A673 (cell line): Measurements from ENCODE around the gene RBBP5. TPM values are rescaled to one million over a fixed set of nuclear protein-coding genes. Genes with fewer than 3 reads are reported as not detected.

Source experiments
- BruUV-seq: library from RNA; stranded (reverse); fragments of 400-500 nt; replicated peaks from 2 replicates; lab custom pipeline; 2021; lab: Mats Ljungman, UMichigan
- CTCF ChIA-PET: fragments of 300-600 bp; sonication (Branson Sonifier 250); formaldehyde crosslinking; loops from one replicate; lab custom pipeline; 2022; ENCODE audit warnings: antibody characterized with exemption; lab: Charles Lee
- POLR2A ChIA-PET: fragments of 300-600 bp; sonication (Branson Sonifier 250); formaldehyde crosslinking; loops from one replicate; lab custom pipeline; 2022; ENCODE audit warnings: antibody characterized with exemption; ENCODE audit not compliant: low non-redundant PET; lab: Charles Lee
- DNase-seq: peaks from one replicate; pipeline ENCODE4 v3.0.0-alpha.2; 2015; ENCODE audit warnings: low spot score
- H3K27ac ChIP-seq: fragments of 200-600 bp; sonication (generic); 2 replicates; pipeline ENCODE4 v1.5.1; 2016; ENCODE audit warnings: mixed run types, low read depth, mild to moderate bottlenecking, mixed read lengths, antibody characterized with exemption, low read length; ENCODE audit not compliant: poor library complexity, severe bottlenecking
- H3K27me3 ChIP-seq: fragments of 200-600 bp; sonication (generic); replicated peaks from 2 replicates; pipeline ENCODE4 v1.6.1; 2017; ENCODE audit warnings: mixed run types, low read depth, mild to moderate bottlenecking, mixed read lengths, antibody characterized with exemption, low read length; ENCODE audit not compliant: insufficient read depth, poor library complexity
- H3K36me3 ChIP-seq: fragments of 200-600 bp; sonication (generic); 2 replicates; pipeline ENCODE4 v1.6.1; 2016; ENCODE audit warnings: mixed run types, mild to moderate bottlenecking, mixed read lengths, antibody characterized with exemption, low read length; ENCODE audit not compliant: insufficient read depth, poor library complexity, severe bottlenecking
- H3K4me1 ChIP-seq: fragments of 200-600 bp; sonication (generic); 2 replicates; pipeline ENCODE4 v1.6.1; 2017; ENCODE audit warnings: mixed run types, mild to moderate bottlenecking, mixed read lengths, antibody characterized with exemption, low read length; ENCODE audit not compliant: insufficient read depth, poor library complexity, severe bottlenecking
- H3K4me3 ChIP-seq: fragments of 200-600 bp; sonication (generic); 2 replicates; pipeline ENCODE4 v1.5.1; 2016; ENCODE audit warnings: low read depth, mixed run types, mild to moderate bottlenecking, mixed read lengths, low read length; ENCODE audit not compliant: poor library complexity, severe bottlenecking
- H3K9me3 ChIP-seq: fragments of 200-600 bp; sonication (generic); 2 replicates; pipeline ENCODE4 v1.6.1; 2016; ENCODE audit warnings: mixed run types, low read depth, mild to moderate bottlenecking, mixed read lengths, antibody characterized with exemption, low read length; ENCODE audit not compliant: poor library complexity, severe bottlenecking
- EZH2 ChIP-seq: fragments of 200-600 bp; sonication (generic); IDR thresholded peaks from 2 replicates; pipeline ENCODE4 v1.6.1; 2017; ENCODE audit warnings: borderline replicate concordance, low read depth, mild to moderate bottlenecking, mixed read lengths, antibody characterized with exemption, low read length; ENCODE audit not compliant: poor library complexity, severe bottlenecking
- intact Hi-C: fragments of 100-400 bp; cut with micrococcal nuclease; formaldehyde crosslinking; loops from one replicate; pipeline ENCODE4 v1.10.0; 2022; ENCODE audit not compliant: unreplicated experiment
- total RNA-seq: library from RNA; stranded (reverse); gene quantifications from 2 replicates; pipeline ENCODE4 v1.2.3, GENCODE V29; 2021
- TF ChIP-seq, protein P1 (sequence below): fragments of 300-800, 200-600 bp; sonication (generic); conservative IDR thresholded peaks from 2 replicates; pipeline ENCODE4 v1.5.1; 2017; ENCODE audit warnings: low read depth, mild to moderate bottlenecking, antibody characterized with exemption, low read length, moderate library complexity, mixed read lengths

Gene RBBP5
- total RNA-seq, 1 experiment from 2014 or later, result 32.0 TPM

DNA sequence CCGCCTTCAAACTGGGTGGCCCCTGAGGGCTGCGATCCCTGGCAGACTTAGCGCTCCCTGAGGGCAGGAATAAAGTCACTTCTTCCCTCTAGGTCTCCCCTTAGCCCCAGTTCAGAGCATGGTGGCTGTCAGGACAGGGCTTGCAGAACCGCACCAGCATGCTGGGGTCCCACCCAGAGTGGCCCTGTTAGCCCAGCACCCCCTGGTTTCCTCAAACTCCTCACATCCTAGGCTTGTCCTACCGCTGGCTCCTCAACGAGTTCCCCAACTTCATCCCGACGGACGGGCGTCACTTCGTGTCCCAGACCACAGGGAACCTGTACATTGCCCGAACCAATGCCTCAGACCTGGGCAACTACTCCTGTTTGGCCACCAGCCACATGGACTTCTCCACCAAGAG, 62.9 kb downstream of the RBBP5 start:
- H3K27ac ChIP-seq, result no peak overlapping the region
- no peaks in the 10 kb centered on the region for H3K9me3 ChIP-seq
- TF ChIP-seq, protein P1, sequence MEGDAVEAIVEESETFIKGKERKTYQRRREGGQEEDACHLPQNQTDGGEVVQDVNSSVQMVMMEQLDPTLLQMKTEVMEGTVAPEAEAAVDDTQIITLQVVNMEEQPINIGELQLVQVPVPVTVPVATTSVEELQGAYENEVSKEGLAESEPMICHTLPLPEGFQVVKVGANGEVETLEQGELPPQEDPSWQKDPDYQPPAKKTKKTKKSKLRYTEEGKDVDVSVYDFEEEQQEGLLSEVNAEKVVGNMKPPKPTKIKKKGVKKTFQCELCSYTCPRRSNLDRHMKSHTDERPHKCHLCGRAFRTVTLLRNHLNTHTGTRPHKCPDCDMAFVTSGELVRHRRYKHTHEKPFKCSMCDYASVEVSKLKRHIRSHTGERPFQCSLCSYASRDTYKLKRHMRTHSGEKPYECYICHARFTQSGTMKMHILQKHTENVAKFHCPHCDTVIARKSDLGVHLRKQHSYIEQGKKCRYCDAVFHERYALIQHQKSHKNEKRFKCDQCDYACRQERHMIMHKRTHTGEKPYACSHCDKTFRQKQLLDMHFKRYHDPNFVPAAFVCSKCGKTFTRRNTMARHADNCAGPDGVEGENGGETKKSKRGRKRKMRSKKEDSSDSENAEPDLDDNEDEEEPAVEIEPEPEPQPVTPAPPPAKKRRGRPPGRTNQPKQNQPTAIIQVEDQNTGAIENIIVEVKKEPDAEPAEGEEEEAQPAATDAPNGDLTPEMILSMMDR, result no peak
- TF ChIP-seq EZH2, result no peak
- POLR2A ChIA-PET, result no interaction called here
- CTCF ChIA-PET, result no interaction called here
- no peaks in the 10 kb centered on the region for H3K27me3 ChIP-seq
- no TSS peak for BruUV-seq
- intact Hi-C loops, result no loop called here
- no peak overlapping the region for H3K4me3 ChIP-seq
- DNase-seq, result no peak
- no peaks in the 10 kb centered on the region for H3K36me3 ChIP-seq
- H3K4me1 ChIP-seq, result no peaks in the 10 kb centered on the region

DNA sequence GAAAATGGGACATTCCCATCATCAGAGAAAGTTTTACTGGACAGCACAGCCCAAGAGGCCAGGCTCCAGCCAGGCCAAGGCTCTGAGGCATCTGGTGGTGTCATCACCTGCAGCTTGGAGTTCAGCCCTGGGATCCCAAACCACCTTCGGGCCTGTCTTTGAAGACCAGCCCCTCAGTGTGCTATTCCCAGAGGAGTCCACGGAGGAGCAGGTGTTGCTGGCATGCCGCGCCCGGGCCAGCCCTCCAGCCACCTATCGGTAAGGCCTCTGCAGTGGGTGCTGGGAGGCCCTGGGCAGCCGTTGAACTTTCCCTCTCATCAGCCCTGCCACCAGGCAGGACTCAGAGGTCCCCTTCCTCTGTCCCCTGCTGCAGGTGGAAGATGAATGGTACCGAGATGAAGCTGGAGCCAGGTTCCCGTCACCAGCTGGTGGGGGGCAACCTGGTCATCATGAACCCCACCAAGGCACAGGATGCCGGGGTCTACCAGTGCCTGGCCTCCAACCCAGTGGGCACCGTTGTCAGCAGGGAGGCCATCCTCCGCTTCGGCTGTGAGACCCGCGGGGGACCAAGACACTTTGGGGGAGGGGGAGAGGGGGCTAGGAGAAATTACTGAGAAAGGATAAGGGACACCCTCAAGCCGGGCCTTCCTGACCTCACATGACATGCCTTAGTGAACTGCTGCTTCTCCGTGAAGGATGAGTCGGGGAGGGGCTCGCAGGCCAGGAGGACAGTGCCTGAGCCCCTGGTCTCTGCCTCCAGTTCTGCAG, 63.8 kb downstream of the RBBP5 start:
- no TSS peak for BruUV-seq
- DNase-seq, result no peak
- Histone ChIP-seq H3K4me3 (no peak overlapping the region), H3K27me3 (no peaks in the 10 kb centered on the region), H3K36me3 (no peaks in the 10 kb centered on the region), H3K9me3 (no peaks in the 10 kb centered on the region), H3K27ac (no peak overlapping the region), H3K4me1 (no peaks in the 10 kb centered on the region)
- TF ChIP-seq EZH2, result no peak
- TF ChIP-seq, protein P1, result no peak
- POLR2A ChIA-PET, result no interaction called here
- intact Hi-C loops, result no loop called here
- CTCF ChIA-PET, result interaction anchor here (0.6 kb wide), 1 partner anchor 25 kb away, joined by 3 read pairs; no protein-coding TSS in a partner anchor

DNA sequence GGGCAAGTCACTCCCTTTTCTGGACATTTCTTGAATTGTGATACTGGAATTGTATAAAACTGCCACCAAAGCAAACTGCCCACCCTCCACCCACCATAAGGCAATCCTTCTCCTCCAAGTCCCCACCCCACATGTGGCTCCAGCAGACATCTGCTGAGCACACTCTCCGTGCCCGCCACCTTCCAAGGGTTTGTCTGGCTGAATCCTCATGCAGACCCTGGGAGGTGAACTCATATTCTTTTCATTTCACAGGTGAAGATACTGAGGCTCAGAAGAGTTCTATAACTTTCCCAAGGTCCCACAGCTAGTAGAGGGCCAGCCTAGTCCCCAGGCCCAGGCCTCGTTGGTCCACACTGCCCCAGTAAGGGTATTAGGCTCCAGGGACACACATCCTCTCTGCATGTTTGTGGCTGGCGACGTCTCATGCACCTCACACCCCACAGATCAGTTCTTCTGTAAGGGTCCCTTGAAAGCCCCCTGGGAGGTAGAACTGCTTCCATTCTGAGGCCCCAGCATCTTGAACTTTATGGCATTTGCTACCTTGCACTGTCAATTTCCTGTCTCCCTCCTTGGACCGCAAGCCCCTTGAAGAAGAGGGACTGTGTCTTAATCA, 64.7 kb downstream of the RBBP5 start:
- no peak for TF ChIP-seq EZH2
- TF ChIP-seq, protein P1, result no peak
- ChIA-PET POLR2A (no interaction called here), CTCF (no interaction called here)
- Histone ChIP-seq H3K4me3 (no peak overlapping the region), H3K27ac (no peak overlapping the region), H3K27me3 (no peaks in the 10 kb centered on the region), H3K36me3 (no peaks in the 10 kb centered on the region), H3K4me1 (no peaks in the 10 kb centered on the region), H3K9me3 (no peaks in the 10 kb centered on the region)
- intact Hi-C loops, result no loop called here
- DNase-seq, result no peak
- BruUV-seq, result no TSS peak
